Lower lobe of right lung (tissue), 2 donors: Measurements from ENCODE around the gene CLPX. TPM values are rescaled to one million over a fixed set of nuclear protein-coding genes. Genes with fewer than 3 reads are reported as not detected.
"Not testable (repeated sequence)": the region's sequence is repeated elsewhere in the genome, so short reads cannot be mapped to it uniquely, and the experiment has no call there.

Source experiments
- ATAC-seq, 2 donors: fragments of 200-7000 bp; cut with Tn5 transposase; one replicate each; pipeline ENCODE4 v1.9.1; 2020 to 2022; ENCODE audit warnings: mild to moderate bottlenecking in 2 of 2, moderate library complexity in 2 of 2
- DNase-seq: peaks from one replicate; pipeline ENCODE4 v3.0.0-alpha.2; 2020
- H3K27ac ChIP-seq: fragments of 200-600 bp; one replicate; pipeline ENCODE4 v1.8.0; 2022
- H3K27me3 ChIP-seq: fragments of 200-600 bp; one replicate; pipeline ENCODE4 v1.8.0; 2022; ENCODE audit warnings: low read depth
- H3K36me3 ChIP-seq: fragments of 200-600 bp; one replicate; pipeline ENCODE4 v1.8.0; 2022; ENCODE audit warnings: mild to moderate bottlenecking
- H3K4me1 ChIP-seq: fragments of 200-600 bp; one replicate; pipeline ENCODE4 v1.8.0; 2022
- H3K4me3 ChIP-seq: fragments of 200-600 bp; one replicate; pipeline ENCODE4 v1.8.0; 2022; ENCODE audit warnings: mild to moderate bottlenecking
- H3K9me3 ChIP-seq: fragments of 200-600 bp; one replicate; pipeline ENCODE4 v1.8.0; 2022
- intact Hi-C: fragments of 100-400 bp; cut with DNase I; formaldehyde crosslinking; loops from one replicate; pipeline ENCODE4 v1.11.0; 2022
- total RNA-seq: library from RNA; stranded (reverse); fragmentation: NEBNext Ultra II Directional; extraction: Animal tissue kit (Norgen Biotek cat#: 25700); gene quantifications from one replicate; pipeline ENCODE4 v1.2.1, GENCODE V29; 2021
- TF ChIP-seq, protein P1 (sequence below): fragments of 200-600 bp; IDR thresholded peaks from one replicate; pipeline ENCODE4 v1.8.0; 2022; ENCODE audit warnings: antibody characterized with exemption, mild to moderate bottlenecking
- donor health status: DM: no; HTN: yes; CAD: no; lungs with severe emphysema.

Gene CLPX
- total RNA-seq, 1 donor from 2014 or later, result 43.4 TPM

DNA sequence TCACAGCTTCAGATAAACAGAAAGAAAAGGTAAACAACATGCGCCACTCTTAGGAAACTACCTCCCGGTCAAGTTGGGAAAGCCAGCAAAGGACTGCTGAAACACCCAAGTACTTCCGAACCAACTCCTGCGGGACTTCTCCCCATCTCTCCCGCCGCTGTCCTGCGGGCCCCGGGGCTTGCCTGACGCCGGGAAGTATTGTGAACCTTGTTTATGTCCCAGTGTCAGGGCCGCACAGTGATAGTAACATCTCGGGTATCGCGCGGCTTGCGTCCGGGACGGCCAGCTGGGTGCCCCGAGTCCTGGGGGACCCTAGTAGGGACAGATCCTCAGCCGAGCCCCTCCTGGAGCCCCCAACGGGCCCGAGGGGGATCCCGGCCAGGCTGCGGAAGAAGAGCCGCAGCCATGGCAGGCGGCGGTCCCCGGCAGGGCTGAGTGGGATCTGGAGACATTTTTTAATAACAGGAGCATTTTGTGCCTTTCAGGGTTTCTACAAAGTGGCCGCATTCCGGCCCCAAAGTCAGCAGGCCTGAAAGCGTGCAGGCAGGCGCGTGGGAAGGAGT lies 756 bp downstream of the CLPX start:
- peak overlapping the region; percentile 93 for H3K27ac ChIP-seq
- H3K36me3 ChIP-seq, result peaks cover 9% of the 10 kb centered on the region
- peaks cover 21% of the 10 kb centered on the region for H3K4me1 ChIP-seq
- H3K27me3 ChIP-seq, result no peaks in the 10 kb centered on the region
- DNase-seq, result peak; percentile 70
- ATAC-seq, result peak; percentile 59 to 60
- H3K4me3 ChIP-seq, result peak overlapping the region; percentile 94
- intact Hi-C loops, result loop anchor here (10.0 kb wide), 1 partner anchor 90 kb away; no protein-coding TSS in a partner anchor
- H3K9me3 ChIP-seq, result no peaks in the 10 kb centered on the region
- TF ChIP-seq, protein P1, sequence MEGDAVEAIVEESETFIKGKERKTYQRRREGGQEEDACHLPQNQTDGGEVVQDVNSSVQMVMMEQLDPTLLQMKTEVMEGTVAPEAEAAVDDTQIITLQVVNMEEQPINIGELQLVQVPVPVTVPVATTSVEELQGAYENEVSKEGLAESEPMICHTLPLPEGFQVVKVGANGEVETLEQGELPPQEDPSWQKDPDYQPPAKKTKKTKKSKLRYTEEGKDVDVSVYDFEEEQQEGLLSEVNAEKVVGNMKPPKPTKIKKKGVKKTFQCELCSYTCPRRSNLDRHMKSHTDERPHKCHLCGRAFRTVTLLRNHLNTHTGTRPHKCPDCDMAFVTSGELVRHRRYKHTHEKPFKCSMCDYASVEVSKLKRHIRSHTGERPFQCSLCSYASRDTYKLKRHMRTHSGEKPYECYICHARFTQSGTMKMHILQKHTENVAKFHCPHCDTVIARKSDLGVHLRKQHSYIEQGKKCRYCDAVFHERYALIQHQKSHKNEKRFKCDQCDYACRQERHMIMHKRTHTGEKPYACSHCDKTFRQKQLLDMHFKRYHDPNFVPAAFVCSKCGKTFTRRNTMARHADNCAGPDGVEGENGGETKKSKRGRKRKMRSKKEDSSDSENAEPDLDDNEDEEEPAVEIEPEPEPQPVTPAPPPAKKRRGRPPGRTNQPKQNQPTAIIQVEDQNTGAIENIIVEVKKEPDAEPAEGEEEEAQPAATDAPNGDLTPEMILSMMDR, result no peak

DNA sequence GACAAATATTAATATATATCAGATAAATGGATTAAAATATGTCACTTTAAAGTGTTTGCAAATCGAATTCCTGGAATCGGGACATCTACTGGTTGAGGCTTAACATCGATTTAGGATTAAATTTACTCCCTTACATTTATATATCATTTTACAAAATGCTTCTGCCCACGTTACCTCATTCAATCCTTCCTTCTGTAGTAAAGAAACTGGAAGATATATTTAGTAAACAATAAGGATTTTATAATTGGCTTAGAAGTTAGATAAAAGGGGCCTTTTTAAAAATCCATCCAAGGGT lies 1.3 kb downstream of the CLPX start:
- intact Hi-C loops, result loop anchor here (10.0 kb wide), 1 partner anchor 91 kb away; no protein-coding TSS in a partner anchor
- no peaks in the 10 kb centered on the region for H3K9me3 ChIP-seq
- DNase-seq, result no peak
- H3K4me1 ChIP-seq, result peaks cover 21% of the 10 kb centered on the region
- TF ChIP-seq, protein P1, result no peak
- H3K4me3 ChIP-seq, result peak overlapping the region; percentile 94
- H3K27ac ChIP-seq, result peak overlapping the region; percentile 93
- H3K36me3 ChIP-seq, result peaks cover 15% of the 10 kb centered on the region
- no peaks in the 10 kb centered on the region for H3K27me3 ChIP-seq
- no peak for ATAC-seq

GRCh38 chr15:65182538-65182937 lies 2.6 kb downstream of the CLPX start:
- Histone ChIP-seq H3K4me3 (no peak overlapping the region), H3K4me1 (peaks cover 21% of the 10 kb centered on the region), H3K36me3 (peaks cover 28% of the 10 kb centered on the region), H3K9me3 (no peaks in the 10 kb centered on the region), H3K27ac (no peak overlapping the region), H3K27me3 (no peaks in the 10 kb centered on the region)
- no peak for DNase-seq
- TF ChIP-seq, protein P1, result no peak
- ATAC-seq, result no peak
- intact Hi-C loops, result loop anchor here (10.0 kb wide), 1 partner anchor 92 kb away; no protein-coding TSS in a partner anchor

- not testable (repeated sequence) for H3K4me3 ChIP-seq, ATAC-seq, H3K27ac ChIP-seq, DNase-seq, H3K27me3 ChIP-seq, H3K9me3 ChIP-seq
- H3K36me3 ChIP-seq, result peaks cover 35% of the 10 kb centered on the region
- intact Hi-C loops, result loop anchor here (10.0 kb wide), 1 partner anchor 93 kb away; no protein-coding TSS in a partner anchor
- H3K4me1 ChIP-seq, result peaks cover 21% of the 10 kb centered on the region
Observed at GRCh38 chr15:65181582-65182353, 3.4 kb downstream of the CLPX start.

DNA sequence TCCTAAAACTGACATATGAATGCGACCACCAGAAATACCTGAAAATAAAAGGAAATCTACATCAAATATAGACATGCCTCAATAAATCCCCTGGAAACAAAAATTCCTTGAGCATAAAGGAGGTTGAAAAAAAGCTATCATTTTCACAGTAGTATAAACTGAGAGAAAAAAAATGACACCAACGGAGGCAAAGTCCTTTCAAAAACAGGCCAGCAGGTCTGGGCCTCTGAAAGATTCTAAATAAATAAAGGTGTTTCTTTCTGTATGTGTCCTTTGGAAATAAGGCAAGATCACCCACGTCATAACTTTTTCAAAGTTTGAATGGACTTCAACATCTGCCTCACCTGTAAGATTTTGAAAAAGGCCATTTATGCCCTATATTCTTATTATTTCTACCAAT lies 5.0 kb downstream of the CLPX start:
- TF ChIP-seq, protein P1, result no peak
- intact Hi-C loops, result loop anchor here (10.0 kb wide), 1 partner anchor 95 kb away; no protein-coding TSS in a partner anchor
- H3K27ac ChIP-seq, result no peak overlapping the region
- H3K27me3 ChIP-seq, result no peaks in the 10 kb centered on the region
- no peak for DNase-seq
- H3K4me3 ChIP-seq, result no peak overlapping the region
- ATAC-seq, result no peak
- peaks cover 51% of the 10 kb centered on the region for H3K36me3 ChIP-seq
- H3K9me3 ChIP-seq, result no peaks in the 10 kb centered on the region
- peaks cover 21% of the 10 kb centered on the region for H3K4me1 ChIP-seq

DNA sequence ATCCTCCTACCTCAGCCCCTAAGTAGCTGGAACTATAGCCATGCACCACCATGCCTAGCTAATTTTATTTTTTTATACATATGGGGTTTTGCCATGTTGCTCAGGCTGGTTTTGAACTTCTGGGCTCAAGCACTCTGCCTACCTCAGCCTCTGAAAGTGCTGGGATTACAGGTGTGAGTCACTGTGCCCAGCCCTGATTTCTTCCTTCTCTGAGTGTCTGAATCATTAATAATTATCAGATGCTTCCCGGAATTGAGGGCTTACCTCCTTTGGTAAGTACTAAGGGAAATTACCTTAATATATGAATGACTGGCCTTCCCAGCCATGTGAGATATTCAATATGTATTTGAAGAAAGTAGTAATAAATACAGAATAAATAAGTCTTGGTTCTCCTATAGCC lies 7.2 kb downstream of the CLPX start:
- DNase-seq, result no peak
- no peaks in the 10 kb centered on the region for H3K27me3 ChIP-seq
- H3K4me1 ChIP-seq, result peaks cover 11% of the 10 kb centered on the region
- H3K36me3 ChIP-seq, result peaks cover 74% of the 10 kb centered on the region
- TF ChIP-seq, protein P1, result no peak
- no peak overlapping the region for H3K4me3 ChIP-seq
- no peak overlapping the region for H3K27ac ChIP-seq
- peak in 1 of 2 donors; percentile 42 for ATAC-seq
- intact Hi-C loops, result no loop called here
- no peaks in the 10 kb centered on the region for H3K9me3 ChIP-seq
